RWPE2 (cell line): ENCODE results near the gene TANC1.

Experiments
- ATAC-seq: fragments of 200-7000 bp; cut with Tn5 transposase; 3 replicates; pipeline ENCODE4 v1.9.1; 2021; ENCODE audit warnings: low read depth
- DNase-seq: peaks from one replicate; pipeline ENCODE4 v3.0.0-alpha.2; 2020; ENCODE audit warnings: low spot score
- H3K27ac ChIP-seq: fragments of 450-650 bp; 2 replicates; pipeline ENCODE4 v1.5.1; 2017; ENCODE audit warnings: mild to moderate bottlenecking; ENCODE audit not compliant: poor library complexity, severe bottlenecking
- H3K27me3 ChIP-seq: fragments of 250-450 bp; sonication (Bioruptor Pico); 2 replicates; pipeline ENCODE4 v1.5.1; 2021; ENCODE audit warnings: mild to moderate bottlenecking, moderate library complexity; ENCODE audit not compliant: insufficient read depth, poor library complexity, severe bottlenecking
- H3K36me3 ChIP-seq: fragments of 250-450 bp; sonication (Bioruptor Pico); 2 replicates; pipeline ENCODE4 v1.5.1; 2020; ENCODE audit warnings: low read depth, mild to moderate bottlenecking, moderate library complexity
- H3K4me1 ChIP-seq: fragments of 250-450 bp; sonication (Bioruptor Pico); 2 replicates; pipeline ENCODE4 v1.5.1; 2021; ENCODE audit warnings: mild to moderate bottlenecking, moderate library complexity; ENCODE audit not compliant: insufficient read depth, poor library complexity, severe bottlenecking
- H3K4me3 ChIP-seq: fragments of 250-450 bp; sonication (Bioruptor Pico); 2 replicates; pipeline ENCODE4 v1.5.1; 2021; ENCODE audit warnings: mild to moderate bottlenecking, moderate library complexity; ENCODE audit not compliant: severe bottlenecking
- H3K9me3 ChIP-seq: fragments of 250-450 bp; sonication (Bioruptor Pico); 2 replicates; pipeline ENCODE4 v1.5.1; 2021; ENCODE audit warnings: mild to moderate bottlenecking, moderate library complexity; ENCODE audit not compliant: severe bottlenecking
- CTCF ChIP-seq: fragments of 450-650 bp; IDR thresholded peaks from one replicate; pipeline ENCODE4 v1.5.1; 2017; ENCODE audit warnings: mild to moderate bottlenecking, moderate library complexity; ENCODE audit not compliant: poor library complexity, severe bottlenecking

TANC1 gene

GRCh38 chr2:159215116-159215515, 246.7 kb downstream of the TANC1 start:
- Histone ChIP-seq H3K27ac (no peak overlapping the region), H3K27me3 (no peaks in the 10 kb centered on the region), H3K4me1 (no peaks in the 10 kb centered on the region), H3K4me3 (no peak overlapping the region), H3K36me3 (peaks cover 39% of the 10 kb centered on the region), H3K9me3 (no peaks in the 10 kb centered on the region)
- ATAC-seq (no peak), DNase-seq (no peak)
- TF ChIP-seq CTCF, result no peak

GRCh38 chr2:159217676-159218075, 249.2 kb downstream of the TANC1 start:
- H3K4me1 ChIP-seq, result no peaks in the 10 kb centered on the region
- no peaks in the 10 kb centered on the region for H3K27me3 ChIP-seq
- no peak for TF ChIP-seq CTCF
- H3K27ac ChIP-seq, result no peak overlapping the region
- no peak overlapping the region for H3K4me3 ChIP-seq
- H3K36me3 ChIP-seq, result peaks cover 54% of the 10 kb centered on the region
- no peaks in the 10 kb centered on the region for H3K9me3 ChIP-seq
- ATAC-seq (no peak), DNase-seq (no peak)

- DNase-seq, result no peak
- Histone ChIP-seq H3K9me3 (no peaks in the 10 kb centered on the region), H3K4me1 (no peaks in the 10 kb centered on the region), H3K27ac (no peak overlapping the region), H3K36me3 (peaks cover 52% of the 10 kb centered on the region), H3K4me3 (no peak overlapping the region), H3K27me3 (no peaks in the 10 kb centered on the region)
- no peak for TF ChIP-seq CTCF
- ATAC-seq, result no peak
Measured at GRCh38 chr2:159218389-159218788, 249.9 kb downstream of the TANC1 start.

GRCh38 chr2:159219394-159219998, 251.1 kb downstream of the TANC1 start:
- H3K27ac ChIP-seq, result no peak overlapping the region
- H3K36me3 ChIP-seq, result peaks cover 59% of the 10 kb centered on the region
- no peak for TF ChIP-seq CTCF
- no peak for DNase-seq
- H3K4me3 ChIP-seq, result no peak overlapping the region
- no peaks in the 10 kb centered on the region for H3K27me3 ChIP-seq
- H3K9me3 ChIP-seq, result no peaks in the 10 kb centered on the region
- no peak for ATAC-seq
- H3K4me1 ChIP-seq, result no peaks in the 10 kb centered on the region

- H3K9me3 ChIP-seq, result no peaks in the 10 kb centered on the region
- no peak overlapping the region for H3K27ac ChIP-seq
- TF ChIP-seq CTCF, result no peak
- no peak for DNase-seq
- peaks cover 6% of the 10 kb centered on the region for H3K4me1 ChIP-seq
- no peaks in the 10 kb centered on the region for H3K27me3 ChIP-seq
- no peak overlapping the region for H3K4me3 ChIP-seq
- H3K36me3 ChIP-seq, result peaks cover 66% of the 10 kb centered on the region
- ATAC-seq, result no peak
Measured at GRCh38 chr2:159224061-159224813, 255.8 kb downstream of the TANC1 start.
